ENCODE measurements around the gene ATP5F1B. TPM values are rescaled to one million over a fixed set of nuclear protein-coding genes. Genes with fewer than 3 reads are reported as not detected.

ATP5F1B gene
- total and polyA plus RNA-seq, 2 of the 13 experiments (the other 11 are each of a cell fraction or from before 2014, with no cell fraction given), result 1,051 to 1,180 TPM

DNA sequence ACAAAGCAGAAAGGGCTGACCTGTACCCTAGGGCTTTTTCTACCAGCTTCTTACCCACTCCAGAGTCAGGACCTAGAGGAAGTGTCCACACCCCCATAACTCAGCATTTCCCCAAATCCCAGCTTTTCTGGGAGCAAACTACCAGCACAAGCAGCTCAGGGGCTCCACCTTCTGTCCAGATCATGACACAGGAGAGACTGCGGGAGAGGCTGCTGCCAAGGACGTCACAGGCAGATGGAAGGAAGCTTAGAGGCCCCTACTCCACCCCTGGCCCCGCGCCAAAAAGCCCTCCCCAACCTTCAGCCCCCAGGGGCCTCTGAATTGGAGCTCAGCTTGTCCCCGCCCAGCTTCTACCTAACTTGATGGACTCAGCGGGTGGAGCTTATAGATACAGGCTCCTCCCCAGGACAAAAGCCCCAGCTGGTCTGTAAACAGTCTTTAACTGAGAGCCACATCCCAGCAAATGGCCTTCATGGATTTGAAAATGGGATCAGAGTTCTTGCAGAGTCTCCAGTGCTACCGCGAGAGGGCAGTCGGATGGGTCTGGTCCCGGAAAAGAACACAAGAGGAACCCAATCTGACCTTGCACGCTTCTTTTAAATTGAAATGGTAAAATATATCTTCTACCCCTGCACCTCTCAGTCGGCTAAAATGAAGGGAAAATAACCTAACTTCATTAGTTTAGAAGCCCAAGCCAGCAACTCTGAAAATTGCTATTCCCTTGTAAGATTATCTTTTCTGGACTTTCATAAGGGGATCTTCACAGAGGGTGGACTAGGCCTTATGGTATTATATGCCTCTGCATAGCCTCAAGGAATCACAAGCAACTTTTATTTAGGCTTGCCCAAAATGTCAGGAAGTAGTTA is 8.9 kb downstream of the ATP5F1B start (continued):
- TF ChIP-seq, protein P1, sequence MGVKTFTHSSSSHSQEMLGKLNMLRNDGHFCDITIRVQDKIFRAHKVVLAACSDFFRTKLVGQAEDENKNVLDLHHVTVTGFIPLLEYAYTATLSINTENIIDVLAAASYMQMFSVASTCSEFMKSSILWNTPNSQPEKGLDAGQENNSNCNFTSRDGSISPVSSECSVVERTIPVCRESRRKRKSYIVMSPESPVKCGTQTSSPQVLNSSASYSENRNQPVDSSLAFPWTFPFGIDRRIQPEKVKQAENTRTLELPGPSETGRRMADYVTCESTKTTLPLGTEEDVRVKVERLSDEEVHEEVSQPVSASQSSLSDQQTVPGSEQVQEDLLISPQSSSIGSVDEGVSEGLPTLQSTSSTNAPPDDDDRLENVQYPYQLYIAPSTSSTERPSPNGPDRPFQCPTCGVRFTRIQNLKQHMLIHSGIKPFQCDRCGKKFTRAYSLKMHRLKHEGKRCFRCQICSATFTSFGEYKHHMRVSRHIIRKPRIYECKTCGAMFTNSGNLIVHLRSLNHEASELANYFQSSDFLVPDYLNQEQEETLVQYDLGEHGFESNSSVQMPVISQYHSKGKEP (CRISPR knock-in tag; IDR thresholded peaks at IDR 0.05), result no peak
- TF ChIP-seq, protein P2, sequence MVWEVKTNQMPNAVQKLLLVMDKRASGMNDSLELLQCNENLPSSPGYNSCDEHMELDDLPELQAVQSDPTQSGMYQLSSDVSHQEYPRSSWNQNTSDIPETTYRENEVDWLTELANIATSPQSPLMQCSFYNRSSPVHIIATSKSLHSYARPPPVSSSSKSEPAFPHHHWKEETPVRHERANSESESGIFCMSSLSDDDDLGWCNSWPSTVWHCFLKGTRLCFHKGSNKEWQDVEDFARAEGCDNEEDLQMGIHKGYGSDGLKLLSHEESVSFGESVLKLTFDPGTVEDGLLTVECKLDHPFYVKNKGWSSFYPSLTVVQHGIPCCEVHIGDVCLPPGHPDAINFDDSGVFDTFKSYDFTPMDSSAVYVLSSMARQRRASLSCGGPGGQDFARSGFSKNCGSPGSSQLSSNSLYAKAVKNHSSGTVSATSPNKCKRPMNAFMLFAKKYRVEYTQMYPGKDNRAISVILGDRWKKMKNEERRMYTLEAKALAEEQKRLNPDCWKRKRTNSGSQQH (CRISPR knock-in tag; IDR thresholded peaks at IDR 0.05; ENCODE audit: low read depth), result no peak; the same call in 1 of the 2 replicates
- TF ChIP-seq SIN3A (IDR thresholded peaks at IDR 0.05; ENCODE audit: borderline replicate concordance, low read depth, low read length) (no peak), SP140L (CRISPR knock-in tag; IDR thresholded peaks at IDR 0.05; ENCODE audit: borderline replicate concordance) (no peak), ELF1 (CRISPR knock-in tag; IDR thresholded peaks at IDR 0.05) (peak; percentile 56; the same call in 1 of the 2 replicates), ZFP36L2 (CRISPR knock-in tag; IDR thresholded peaks at IDR 0.05) (no peak), ZNF563 (CRISPR knock-in tag; IDR thresholded peaks at IDR 0.05) (no peak), EP300 (IDR thresholded peaks at IDR 0.05; ENCODE audit: low read depth in 2 of 2, low read length in 2 of 2) (peak in 1 of 2 experiments; percentile 80; a peak in 2 of 4 replicates), EP300 (CRISPR knock-in tag; IDR thresholded peaks at IDR 0.05; ENCODE audit: borderline replicate concordance) (peak; percentile 44; the same call in 1 of the 2 replicates), FOXK2 (IDR thresholded peaks at IDR 0.05) (peak; percentile 78), RFX3 (CRISPR knock-in tag; IDR thresholded peaks at IDR 0.05) (no peak), TEAD3 (CRISPR knock-in tag; optimal IDR thresholded peaks at IDR 0.05; ENCODE audit: borderline replicate concordance) (peak; percentile 67), ZNF747 (CRISPR knock-in tag; IDR thresholded peaks at IDR 0.05; ENCODE audit: borderline replicate concordance) (peak; percentile 74; the same call in 1 of the 2 replicates), CENPX (CRISPR knock-in tag; IDR thresholded peaks at IDR 0.05) (no peak)
- TF ChIP-seq, protein P3, sequence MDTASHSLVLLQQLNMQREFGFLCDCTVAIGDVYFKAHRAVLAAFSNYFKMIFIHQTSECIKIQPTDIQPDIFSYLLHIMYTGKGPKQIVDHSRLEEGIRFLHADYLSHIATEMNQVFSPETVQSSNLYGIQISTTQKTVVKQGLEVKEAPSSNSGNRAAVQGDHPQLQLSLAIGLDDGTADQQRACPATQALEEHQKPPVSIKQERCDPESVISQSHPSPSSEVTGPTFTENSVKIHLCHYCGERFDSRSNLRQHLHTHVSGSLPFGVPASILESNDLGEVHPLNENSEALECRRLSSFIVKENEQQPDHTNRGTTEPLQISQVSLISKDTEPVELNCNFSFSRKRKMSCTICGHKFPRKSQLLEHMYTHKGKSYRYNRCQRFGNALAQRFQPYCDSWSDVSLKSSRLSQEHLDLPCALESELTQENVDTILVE (CRISPR knock-in tag; IDR thresholded peaks at IDR 0.05), result peak; percentile 67; the same call in 1 of the 2 replicates
- TF ChIP-seq, protein P4, sequence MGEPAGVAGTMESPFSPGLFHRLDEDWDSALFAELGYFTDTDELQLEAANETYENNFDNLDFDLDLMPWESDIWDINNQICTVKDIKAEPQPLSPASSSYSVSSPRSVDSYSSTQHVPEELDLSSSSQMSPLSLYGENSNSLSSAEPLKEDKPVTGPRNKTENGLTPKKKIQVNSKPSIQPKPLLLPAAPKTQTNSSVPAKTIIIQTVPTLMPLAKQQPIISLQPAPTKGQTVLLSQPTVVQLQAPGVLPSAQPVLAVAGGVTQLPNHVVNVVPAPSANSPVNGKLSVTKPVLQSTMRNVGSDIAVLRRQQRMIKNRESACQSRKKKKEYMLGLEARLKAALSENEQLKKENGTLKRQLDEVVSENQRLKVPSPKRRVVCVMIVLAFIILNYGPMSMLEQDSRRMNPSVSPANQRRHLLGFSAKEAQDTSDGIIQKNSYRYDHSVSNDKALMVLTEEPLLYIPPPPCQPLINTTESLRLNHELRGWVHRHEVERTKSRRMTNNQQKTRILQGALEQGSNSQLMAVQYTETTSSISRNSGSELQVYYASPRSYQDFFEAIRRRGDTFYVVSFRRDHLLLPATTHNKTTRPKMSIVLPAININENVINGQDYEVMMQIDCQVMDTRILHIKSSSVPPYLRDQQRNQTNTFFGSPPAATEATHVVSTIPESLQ (CRISPR knock-in tag; conservative IDR thresholded peaks at IDR 0.05), result 0 out of 2 replicates have a peak, but pooled peaks have one; percentile 65
- TF ChIP-seq, protein P5, sequence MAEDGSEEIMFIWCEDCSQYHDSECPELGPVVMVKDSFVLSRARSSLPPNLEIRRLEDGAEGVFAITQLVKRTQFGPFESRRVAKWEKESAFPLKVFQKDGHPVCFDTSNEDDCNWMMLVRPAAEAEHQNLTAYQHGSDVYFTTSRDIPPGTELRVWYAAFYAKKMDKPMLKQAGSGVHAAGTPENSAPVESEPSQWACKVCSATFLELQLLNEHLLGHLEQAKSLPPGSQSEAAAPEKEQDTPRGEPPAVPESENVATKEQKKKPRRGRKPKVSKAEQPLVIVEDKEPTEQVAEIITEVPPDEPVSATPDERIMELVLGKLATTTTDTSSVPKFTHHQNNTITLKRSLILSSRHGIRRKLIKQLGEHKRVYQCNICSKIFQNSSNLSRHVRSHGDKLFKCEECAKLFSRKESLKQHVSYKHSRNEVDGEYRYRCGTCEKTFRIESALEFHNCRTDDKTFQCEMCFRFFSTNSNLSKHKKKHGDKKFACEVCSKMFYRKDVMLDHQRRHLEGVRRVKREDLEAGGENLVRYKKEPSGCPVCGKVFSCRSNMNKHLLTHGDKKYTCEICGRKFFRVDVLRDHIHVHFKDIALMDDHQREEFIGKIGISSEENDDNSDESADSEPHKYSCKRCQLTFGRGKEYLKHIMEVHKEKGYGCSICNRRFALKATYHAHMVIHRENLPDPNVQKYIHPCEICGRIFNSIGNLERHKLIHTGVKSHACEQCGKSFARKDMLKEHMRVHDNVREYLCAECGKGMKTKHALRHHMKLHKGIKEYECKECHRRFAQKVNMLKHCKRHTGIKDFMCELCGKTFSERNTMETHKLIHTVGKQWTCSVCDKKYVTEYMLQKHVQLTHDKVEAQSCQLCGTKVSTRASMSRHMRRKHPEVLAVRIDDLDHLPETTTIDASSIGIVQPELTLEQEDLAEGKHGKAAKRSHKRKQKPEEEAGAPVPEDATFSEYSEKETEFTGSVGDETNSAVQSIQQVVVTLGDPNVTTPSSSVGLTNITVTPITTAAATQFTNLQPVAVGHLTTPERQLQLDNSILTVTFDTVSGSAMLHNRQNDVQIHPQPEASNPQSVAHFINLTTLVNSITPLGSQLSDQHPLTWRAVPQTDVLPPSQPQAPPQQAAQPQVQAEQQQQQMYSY (CRISPR knock-in tag; IDR thresholded peaks at IDR 0.05), result no peak

Measured in HepG2 (cell line).